Sigmoid colon (tissue), 7 donors: ENCODE results near the gene GAB2. TPM values are rescaled to one million over a fixed set of nuclear protein-coding genes. Genes with fewer than 3 reads are reported as not detected.

Experiments used
- DNase-seq: peaks from one replicate; pipeline ENCODE4 v3.0.0-alpha.2; 2019
- H3K27ac ChIP-seq, 4 donors: fragments of 200-600 bp; sonication (generic); one replicate each; pipeline ENCODE4 v1.5.1; 2016 to 2019; ENCODE audit warnings: mild to moderate bottlenecking in 1 of 4
- H3K27me3 ChIP-seq, 3 donors: fragments of 200-600 bp; sonication (generic); one replicate each; pipeline ENCODE4 v1.5.1; 2019; ENCODE audit warnings: mild to moderate bottlenecking in 1 of 3
- H3K36me3 ChIP-seq, 4 donors: fragments of 200-600 bp; sonication (generic); one replicate each; pipeline ENCODE4 v1.5.1; 2016 to 2019
- H3K4me1 ChIP-seq, 4 donors: fragments of 200-600 bp; sonication (generic); one replicate each; pipeline ENCODE4 v1.5.1; 2017 to 2019
- H3K4me3 ChIP-seq, 4 donors: fragments of 200-600 bp; sonication (generic); one replicate each; pipeline ENCODE4 v1.5.1; 2017 to 2019; ENCODE audit warnings: mild to moderate bottlenecking in 2 of 4, moderate library complexity in 1 of 4
- H3K9me3 ChIP-seq, 4 donors: fragments of 200-600 bp in 3 of 4; sonication (generic) in 3 of 4; one replicate each; pipeline versions ENCODE4 v1.5.1 to v1.6.1; 2013 to 2019
- EP300 ChIP-seq, 4 donors: sonication (generic); formaldehyde crosslinking; IDR thresholded peaks; one replicate each; pipeline ENCODE4 v1.6.1; 2017; ENCODE audit warnings: antibody characterized with exemption in 4 of 4
- POLR2A ChIP-seq, 2 donors: fragments of 450-650 bp; IDR thresholded peaks; one replicate each; pipeline ENCODE4 v1.6.1; 2016; ENCODE audit warnings: antibody characterized with exemption in 2 of 2, mild to moderate bottlenecking in 2 of 2, moderate library complexity in 2 of 2
- POLR2AphosphoS5 ChIP-seq, 4 donors: sonication (generic); formaldehyde crosslinking; IDR thresholded peaks; one replicate each; pipeline ENCODE4 v1.6.1; 2017; ENCODE audit warnings: antibody characterized with exemption in 4 of 4
- WGBS, 2 donors: extraction: QIAGEN DNeasy Blood & Tissue Kit; methylation state at CpG; one replicate each; pipeline ENCODE4 v1.1.7; 2013; 5-methylcytosine and 5-hydroxymethylcytosine counted together
- intact Hi-C: fragments of 100-400 bp; cut with DNase I; formaldehyde crosslinking; loops from one replicate; pipeline ENCODE4 v1.15.1; 2023
- polyA plus RNA-seq, 3 donors: library from polyadenylated mRNA; stranded (reverse); fragments of 200-250 nt; gene quantifications; one replicate each; pipeline ENCODE4 v1.2.3, GENCODE V29; 2013
- total RNA-seq, 4 donors: library from RNA; depleted of rRNA; stranded (reverse); fragments of >200 nt; gene quantifications; one replicate each; pipeline ENCODE4 v1.1.0, GENCODE V29; 2016
- TF ChIP-seq, protein P1 (sequence below), 4 experiments: fragments of 450-650 bp in 3 of 4; fragments of 200-600 bp in 1 of 4; IDR thresholded peaks; one replicate each; pipeline ENCODE4 v1.5.1; 2016 to 2019; ENCODE audit warnings: antibody characterized with exemption in 4 of 4, mild to moderate bottlenecking in 3 of 4, moderate library complexity in 2 of 4
- donor health status: healthy with polysubstance abuse.
- donor health status: Bipolar disorder and iron deficiency.
- donor health status: healthy.

The GAB2 gene
- total and polyA plus RNA-seq, 7 donors, result 10.8 to 23.5 (median 13.6) TPM

- no peaks in the 10 kb centered on the region for H3K9me3 ChIP-seq
- peaks cover 0 to 11% (median 5%) of the 10 kb centered on the region in 4 donors for H3K4me1 ChIP-seq
- H3K36me3 ChIP-seq, result no peaks in the 10 kb centered on the region
- TF ChIP-seq POLR2A (IDR thresholded peaks at IDR 0.05) (no peak), EP300 (IDR thresholded peaks at IDR 0.05) (no peak), POLR2AphosphoS5 (IDR thresholded peaks at IDR 0.05) (no peak)
- TF ChIP-seq, protein P1, sequence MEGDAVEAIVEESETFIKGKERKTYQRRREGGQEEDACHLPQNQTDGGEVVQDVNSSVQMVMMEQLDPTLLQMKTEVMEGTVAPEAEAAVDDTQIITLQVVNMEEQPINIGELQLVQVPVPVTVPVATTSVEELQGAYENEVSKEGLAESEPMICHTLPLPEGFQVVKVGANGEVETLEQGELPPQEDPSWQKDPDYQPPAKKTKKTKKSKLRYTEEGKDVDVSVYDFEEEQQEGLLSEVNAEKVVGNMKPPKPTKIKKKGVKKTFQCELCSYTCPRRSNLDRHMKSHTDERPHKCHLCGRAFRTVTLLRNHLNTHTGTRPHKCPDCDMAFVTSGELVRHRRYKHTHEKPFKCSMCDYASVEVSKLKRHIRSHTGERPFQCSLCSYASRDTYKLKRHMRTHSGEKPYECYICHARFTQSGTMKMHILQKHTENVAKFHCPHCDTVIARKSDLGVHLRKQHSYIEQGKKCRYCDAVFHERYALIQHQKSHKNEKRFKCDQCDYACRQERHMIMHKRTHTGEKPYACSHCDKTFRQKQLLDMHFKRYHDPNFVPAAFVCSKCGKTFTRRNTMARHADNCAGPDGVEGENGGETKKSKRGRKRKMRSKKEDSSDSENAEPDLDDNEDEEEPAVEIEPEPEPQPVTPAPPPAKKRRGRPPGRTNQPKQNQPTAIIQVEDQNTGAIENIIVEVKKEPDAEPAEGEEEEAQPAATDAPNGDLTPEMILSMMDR (IDR thresholded peaks at IDR 0.05), result no peak
- H3K27ac ChIP-seq, result peak overlapping the region in 3 of 4 donors; percentile 26 to 50 (median 50)
- peaks cover 0 to 3% (median 0%) of the 10 kb centered on the region in 3 donors for H3K27me3 ChIP-seq
- WGBS, 2 donors, result 61 to 81% methylated on average over 4 of the region's 4 CpGs
- intact Hi-C loops, result no loop called here
- no peak overlapping the region for H3K4me3 ChIP-seq
- no peak for DNase-seq
Observed at GRCh38 chr11:78425399-78426070, 7.9 kb upstream of the GAB2 start.

DNA sequence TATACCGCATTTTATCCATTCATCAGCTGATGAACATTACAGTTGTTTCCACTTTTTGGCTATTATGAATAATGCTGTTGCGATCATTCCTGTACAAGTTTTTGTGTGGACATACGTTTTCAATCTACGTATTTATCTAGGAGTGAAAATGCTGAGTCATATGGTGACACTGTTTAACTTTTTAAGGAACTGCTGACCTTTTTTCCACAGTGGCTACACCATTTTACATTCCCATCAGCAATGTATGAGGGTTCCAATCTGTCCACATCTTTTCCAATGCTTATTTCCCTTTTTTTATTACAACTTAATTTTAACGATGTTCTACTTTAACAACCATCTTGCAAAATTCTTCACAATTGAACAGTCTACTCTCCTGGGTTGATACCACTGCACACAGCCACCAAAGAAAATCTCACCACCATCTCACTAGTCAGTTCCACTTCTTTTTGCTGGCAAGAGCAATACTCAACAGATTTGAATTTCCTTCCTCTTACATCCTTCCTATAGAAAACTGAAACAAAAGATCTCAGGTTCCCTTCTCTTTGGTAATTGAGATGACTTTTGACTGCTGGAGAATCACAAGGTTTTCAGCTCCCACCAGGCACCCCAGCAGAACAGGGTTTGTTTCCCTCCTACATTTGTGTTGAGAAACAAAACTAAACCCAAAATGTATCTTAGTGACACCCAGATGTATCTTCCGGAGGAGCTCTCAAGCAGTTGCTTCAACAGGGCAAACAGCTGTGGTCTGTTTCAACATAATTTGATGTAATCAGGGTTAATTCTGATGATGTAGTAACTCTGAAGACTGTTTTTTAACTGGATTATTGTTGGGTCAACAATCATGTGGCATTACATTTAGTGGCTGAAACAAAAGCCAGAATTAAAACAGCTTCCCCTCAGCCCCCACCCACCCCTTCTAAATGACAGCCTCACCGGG lies 7.0 kb upstream of the GAB2 start:
- no peaks in the 10 kb centered on the region for H3K9me3 ChIP-seq
- intact Hi-C loops, result no loop called here
- no peak overlapping the region for H3K4me3 ChIP-seq
- H3K27me3 ChIP-seq, result peaks cover 0 to 12% (median 0%) of the 10 kb centered on the region in 3 donors
- 61 to 82% methylated on average over 7 of the region's 7 CpGs for WGBS, 2 donors
- DNase-seq, result no peak
- TF ChIP-seq, protein P1 (IDR thresholded peaks at IDR 0.05), result no peak
- TF ChIP-seq EP300 (IDR thresholded peaks at IDR 0.05) (no peak), POLR2AphosphoS5 (IDR thresholded peaks at IDR 0.05) (peak in 2 of 4 donors; percentile 5 to 26), POLR2A (IDR thresholded peaks at IDR 0.05) (no peak)
- H3K27ac ChIP-seq, result peak overlapping the region in 3 of 4 donors; percentile 26 to 50 (median 50)
- peaks cover 0 to 21% (median 12%) of the 10 kb centered on the region in 4 donors for H3K4me1 ChIP-seq
- no peaks in the 10 kb centered on the region for H3K36me3 ChIP-seq

GRCh38 chr11:78423241-78423640 lies 5.6 kb upstream of the GAB2 start:
- peaks cover 0 to 15% (median 0%) of the 10 kb centered on the region in 3 donors for H3K27me3 ChIP-seq
- 76 to 80% methylated on average over 2 of the region's 2 CpGs for WGBS, 2 donors
- no peak overlapping the region for H3K4me3 ChIP-seq
- H3K27ac ChIP-seq, result no peak overlapping the region
- H3K4me1 ChIP-seq, result peaks cover 0 to 34% (median 24%) of the 10 kb centered on the region in 4 donors
- no peaks in the 10 kb centered on the region for H3K36me3 ChIP-seq
- no peaks in the 10 kb centered on the region for H3K9me3 ChIP-seq
- TF ChIP-seq, protein P1 (IDR thresholded peaks at IDR 0.05), result no peak
- no peak for TF ChIP-seq POLR2AphosphoS5 (IDR thresholded peaks at IDR 0.05)
- DNase-seq, result no peak
- intact Hi-C loops, result no loop called here

- Histone ChIP-seq H3K27ac (peak overlapping the region in 1 of 4 donors; percentile 96), H3K36me3 (no peaks in the 10 kb centered on the region), H3K4me1 (peaks cover 0 to 52% (median 27%) of the 10 kb centered on the region in 4 donors), H3K9me3 (no peaks in the 10 kb centered on the region), H3K27me3 (peaks cover 0 to 15% (median 0%) of the 10 kb centered on the region in 3 donors), H3K4me3 (no peak overlapping the region)
- intact Hi-C loops, result no loop called here
- DNase-seq, result peak; percentile 80
- WGBS, 2 donors, result 27 to 58% methylated on average over 9 of the region's 9 CpGs
- no peak for TF ChIP-seq POLR2A (IDR thresholded peaks at IDR 0.05)
- peak in 2 of 4 donors; percentile 42 to 58 for TF ChIP-seq EP300 (IDR thresholded peaks at IDR 0.05)
- TF ChIP-seq, protein P1 (IDR thresholded peaks at IDR 0.05), result no peak
- TF ChIP-seq POLR2AphosphoS5 (IDR thresholded peaks at IDR 0.05), result peak in 3 of 4 donors; percentile 18 to 76 (median 44)
Observed at GRCh38 chr11:78420796-78421209, 3.2 kb upstream of the GAB2 start.
